Globus pallidus (tissue), 1 donor: Measurements from ENCODE around the gene IQSEC1.

Source experiments
- DNase-seq: peaks from one replicate; pipeline ENCODE4 v3.0.0-alpha.2; 2015; ENCODE audit warnings: low spot score

IQSEC1 gene

GRCh38 chr3:13002398-13003124 is 70.7 kb downstream of the IQSEC1 start:
- no peak for DNase-seq

- peak; percentile 68 for DNase-seq
Measured at GRCh38 chr3:12999147-13000140, 73.8 kb downstream of the IQSEC1 start.

GRCh38 chr3:12998648-12999047 is 74.6 kb downstream of the IQSEC1 start:
- DNase-seq = no peak

- DNase-seq = no peak
Measured at GRCh38 chr3:12997387-12997786, 75.8 kb downstream of the IQSEC1 start.

DNA sequence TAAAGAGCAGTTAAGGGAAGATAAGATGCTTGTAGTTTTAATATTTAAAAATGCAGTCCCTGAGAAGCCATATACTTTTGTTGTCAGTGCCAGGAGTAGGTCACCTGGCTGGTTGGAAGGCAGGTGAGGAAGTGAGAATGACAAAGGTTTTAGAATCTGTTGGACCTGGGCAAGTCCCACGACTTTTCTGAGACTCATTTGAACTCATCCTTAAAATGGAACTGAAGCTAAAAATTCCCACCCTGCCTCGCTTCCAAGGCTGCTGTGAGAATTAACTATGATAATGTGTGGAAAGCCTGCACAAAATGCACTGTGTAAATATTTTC is 77.1 kb downstream of the IQSEC1 start:
- no peak for DNase-seq

DNA sequence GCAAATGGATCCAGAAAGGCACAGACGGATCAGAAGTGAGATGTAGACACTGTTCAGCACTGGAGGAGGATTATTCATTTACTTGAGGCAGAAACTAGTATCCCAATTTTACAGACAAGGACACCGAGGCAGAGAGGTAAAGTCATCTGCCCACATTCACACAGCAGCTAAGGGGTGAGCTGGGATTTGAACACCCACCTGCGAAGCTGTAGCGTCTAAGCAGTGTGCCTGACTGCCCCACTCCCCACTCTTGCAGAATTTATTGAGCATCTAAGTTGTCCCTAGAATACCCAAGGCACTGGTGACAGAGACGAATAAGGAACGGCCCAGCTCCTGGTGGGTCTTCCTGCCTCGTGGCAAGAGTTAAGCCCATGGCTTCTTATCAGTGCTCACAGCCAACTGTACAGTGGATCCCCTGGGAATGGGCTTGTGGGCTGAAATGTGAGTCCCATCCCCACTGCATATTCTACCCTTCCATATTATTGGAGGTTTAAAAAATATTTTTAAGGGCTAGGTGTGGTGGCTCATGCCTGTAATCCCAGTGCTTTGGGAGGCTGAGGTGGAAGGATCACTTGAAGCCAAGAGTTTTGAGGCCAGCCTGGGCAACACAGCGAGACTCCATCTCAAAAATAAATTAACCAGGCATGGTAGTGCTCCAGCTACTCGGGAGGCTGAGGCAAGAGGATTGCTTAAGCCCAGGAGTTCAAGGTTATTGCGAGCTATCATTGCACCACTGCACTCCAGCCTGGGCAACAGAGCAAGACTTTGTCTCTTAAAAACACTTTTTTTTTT is 77.6 kb downstream of the IQSEC1 start:
- no peak for DNase-seq

DNA sequence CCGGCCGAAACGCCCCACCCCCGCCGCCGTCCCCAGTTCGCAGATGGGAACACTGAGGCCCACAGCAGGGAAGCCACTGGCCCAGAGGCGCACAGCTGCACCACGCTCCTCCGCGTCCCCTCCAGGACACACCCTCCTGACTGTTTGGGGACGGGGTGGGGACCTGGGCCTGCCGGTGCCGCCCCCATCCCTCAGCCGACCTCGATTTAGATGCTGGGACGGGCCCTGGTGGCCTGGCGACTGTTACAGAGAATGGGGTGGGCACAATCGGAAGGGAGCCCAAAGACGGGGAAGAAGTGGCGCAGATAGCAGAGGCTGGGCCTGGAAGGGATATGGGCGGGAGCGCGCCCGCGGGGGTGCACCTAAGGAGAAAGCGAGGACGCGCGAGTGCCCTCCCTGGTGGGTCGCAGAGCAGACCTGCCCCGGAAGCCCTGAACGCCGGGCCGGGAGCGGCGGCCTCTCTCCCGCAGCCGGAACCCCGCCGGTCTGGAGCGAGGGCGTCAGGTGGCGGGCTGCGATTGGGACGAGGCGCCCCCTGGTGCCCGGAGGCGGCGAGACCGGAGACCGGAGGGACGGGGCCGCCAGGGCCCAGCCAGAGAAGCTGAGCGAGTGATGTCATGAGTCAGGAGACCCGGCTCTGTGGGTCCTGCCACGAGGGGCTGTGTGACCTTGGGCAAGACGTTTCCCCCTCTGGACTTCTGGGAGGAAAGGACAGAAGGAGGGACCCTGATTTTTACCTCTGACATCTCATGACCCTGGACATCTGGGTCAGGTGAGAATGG is 78.4 kb downstream of the IQSEC1 start:
- DNase-seq = peak; percentile 82

DNA sequence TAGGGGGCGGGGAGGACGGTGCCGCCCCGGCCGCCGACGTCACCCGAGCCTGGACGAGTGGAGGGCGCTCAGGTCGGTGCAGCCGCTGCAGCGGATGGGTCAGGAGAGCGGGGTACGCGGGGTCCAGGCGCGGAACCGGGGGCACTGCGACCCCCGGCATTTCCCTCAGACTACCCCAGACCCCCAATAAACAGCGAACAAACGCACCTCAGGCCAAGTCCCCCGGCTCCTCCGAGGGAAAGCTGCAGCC is 78.9 kb downstream of the IQSEC1 start:
- no peak for DNase-seq

DNA sequence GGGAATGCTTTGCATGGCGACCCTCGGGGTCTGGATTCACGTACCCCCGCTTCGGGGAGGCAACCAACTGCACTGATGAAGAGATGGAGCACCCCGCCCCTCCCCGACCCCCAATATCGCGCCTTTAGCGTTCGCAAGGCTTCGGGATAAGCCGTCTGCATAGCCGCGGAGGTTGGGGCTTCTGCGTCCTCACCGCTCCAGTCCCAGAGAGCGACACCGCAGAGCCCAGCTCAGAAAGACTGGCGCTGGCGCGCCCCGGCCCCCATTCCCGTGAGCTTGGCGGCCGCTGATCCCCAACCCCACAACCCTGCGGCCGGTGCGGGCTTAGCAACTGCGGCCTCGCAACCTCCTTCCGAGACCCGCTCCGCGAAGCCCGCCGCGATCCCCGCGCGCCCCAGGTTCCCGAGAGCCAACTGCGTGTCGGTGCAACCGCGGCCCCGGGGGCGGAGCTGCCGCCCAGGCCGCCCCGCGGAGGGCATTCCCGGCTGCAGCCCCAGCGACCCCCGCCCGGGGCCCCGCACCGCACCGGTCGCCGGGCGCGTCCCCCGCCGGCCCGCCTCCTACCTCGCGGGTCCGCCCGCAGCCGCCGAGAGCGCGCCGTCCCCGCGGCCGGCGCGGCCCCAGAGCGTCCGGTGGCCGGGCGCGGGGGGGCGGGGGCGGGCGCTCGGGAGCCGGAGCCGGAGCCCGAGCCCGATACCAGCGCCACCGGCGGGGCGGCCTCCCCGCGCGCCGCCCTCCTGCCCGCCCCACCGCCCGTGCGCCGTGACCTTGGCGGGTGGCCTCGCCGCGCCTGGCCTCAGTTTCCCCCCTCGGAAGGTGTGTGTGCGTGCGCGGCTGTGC is 79.5 kb downstream of the IQSEC1 start:
- no peak for DNase-seq

GRCh38 chr3:12992629-12993516 is 80.4 kb downstream of the IQSEC1 start:
- no peak for DNase-seq

GRCh38 chr3:12991861-12992281 is 81.4 kb downstream of the IQSEC1 start:
- DNase-seq = no peak

- DNase-seq = peak; percentile 50
Measured at GRCh38 chr3:12991481-12991837, 81.8 kb downstream of the IQSEC1 start.

DNA sequence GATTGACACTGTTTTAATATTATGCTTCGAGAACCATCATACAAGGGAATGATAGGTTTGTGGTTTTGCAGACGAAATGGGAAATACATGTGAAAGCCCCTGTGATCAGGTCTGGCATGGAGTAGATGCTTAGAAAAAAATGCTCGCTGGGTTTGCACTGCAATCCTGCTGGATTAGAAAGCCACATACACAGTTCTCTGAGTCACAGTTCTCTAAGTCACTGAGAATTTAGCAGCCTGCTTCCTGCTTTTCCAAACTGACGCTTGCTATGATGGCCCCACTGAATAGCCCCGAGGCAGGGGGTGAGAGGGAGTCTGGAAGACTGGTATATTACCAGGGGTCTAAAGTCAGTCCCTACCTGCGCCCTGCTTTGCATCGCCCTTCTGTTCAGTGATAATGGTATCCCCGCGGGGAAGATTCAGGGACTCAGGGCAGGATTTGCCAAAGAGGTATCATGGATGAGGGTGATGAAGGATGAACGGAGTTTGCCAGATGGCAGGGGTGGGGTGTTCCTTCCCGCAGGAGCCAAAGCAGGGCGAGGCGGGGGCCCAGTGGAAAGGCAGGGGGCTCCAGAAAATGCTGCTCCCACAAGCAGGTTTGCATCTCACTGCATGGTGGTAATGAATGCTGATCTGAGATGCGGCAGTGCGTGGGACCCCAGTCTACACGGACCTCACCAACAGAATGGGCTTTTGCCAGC is 82.3 kb downstream of the IQSEC1 start:
- DNase-seq = no peak

GRCh38 chr3:12990306-12990705 is 82.9 kb downstream of the IQSEC1 start:
- DNase-seq = no peak

- DNase-seq = no peak
Measured at GRCh38 chr3:12988728-12989454, 84.3 kb downstream of the IQSEC1 start.

DNA sequence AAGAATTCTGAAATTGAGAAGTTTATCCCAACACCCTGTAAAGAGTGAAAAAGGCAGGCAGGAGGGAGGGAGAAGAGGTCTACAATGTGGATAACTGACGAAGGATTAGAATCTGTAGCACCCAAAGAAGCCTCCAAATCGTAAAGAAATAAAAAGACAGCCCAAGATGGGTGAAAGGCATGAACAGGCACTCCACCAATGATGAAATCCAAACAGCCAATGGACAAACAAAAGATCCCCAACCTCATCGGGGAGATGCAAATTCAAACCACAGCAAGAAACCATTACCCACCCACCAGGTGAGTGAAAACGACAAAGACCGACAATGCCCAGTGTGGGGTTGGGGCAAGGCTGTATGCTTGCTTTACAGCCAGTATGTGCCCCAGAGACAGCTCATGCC is 85.6 kb downstream of the IQSEC1 start:
- no peak for DNase-seq

DNA sequence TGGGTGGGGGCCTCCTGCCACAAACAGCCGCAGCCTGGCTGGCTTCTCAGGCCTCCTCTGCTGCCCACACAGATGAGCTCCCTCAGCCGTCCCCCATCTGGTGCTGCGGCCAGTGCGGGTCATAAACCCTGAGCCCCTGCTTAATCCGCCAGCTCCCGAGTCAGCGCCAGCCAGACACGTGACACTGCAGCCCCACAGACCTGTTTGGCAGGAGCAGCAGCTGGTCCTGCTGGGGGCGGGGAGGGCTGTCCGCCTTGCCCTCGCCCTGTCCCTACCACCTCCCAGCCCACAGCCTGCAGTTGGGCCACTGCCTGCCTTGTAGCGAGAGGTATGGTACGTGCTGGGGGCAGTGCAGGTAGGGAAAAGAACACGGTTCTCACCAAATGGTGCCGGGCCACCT is 86.2 kb downstream of the IQSEC1 start:
- no peak for DNase-seq

- no peak for DNase-seq
Measured at GRCh38 chr3:12986521-12986920, 86.7 kb downstream of the IQSEC1 start.

DNA sequence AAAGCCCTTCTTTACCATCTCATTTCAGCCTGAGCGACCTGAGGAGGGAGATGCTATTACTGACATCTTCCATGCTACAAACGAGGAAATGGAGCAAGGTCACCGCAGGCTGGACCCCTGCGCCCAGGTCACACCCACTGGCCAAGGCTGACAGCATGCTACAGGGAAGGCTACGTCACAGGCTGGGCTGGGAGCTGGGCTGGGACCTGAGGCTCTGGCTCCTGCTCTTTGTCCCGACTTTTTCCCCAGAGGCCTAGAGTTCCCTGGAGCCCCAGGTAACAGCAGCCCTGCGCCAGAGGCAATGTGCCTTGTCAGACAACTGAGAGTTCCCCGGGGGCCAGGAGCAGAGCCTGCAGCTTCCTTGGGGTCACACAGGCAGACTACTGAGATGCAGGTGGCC is 87.2 kb downstream of the IQSEC1 start:
- no peak for DNase-seq
